ENCODE data around the gene BSND.

- TF ChIP-seq CTCF (conservative IDR thresholded peaks at IDR 0.05; ENCODE audit: low read depth, low read length) (no peak), EZH2 (IDR thresholded peaks at IDR 0.05; ENCODE audit: low read length, unreplicated experiment) (no peak), EZH2phosphoT487 (IDR thresholded peaks at IDR 0.05; ENCODE audit: borderline replicate concordance, low read length) (no peak)
Observed at GRCh38 chr1:55061000-55061705, 62.4 kb downstream of the BSND start.

Data from PC-3 (cell line).